ENCODE measurements around the gene SLC2A11.
A peak's percentile ranks its signal among the peaks of the same experiment; 100 is the strongest.
"Not testable (repeated sequence)": the region's sequence is repeated elsewhere in the genome, so short reads cannot be mapped to it uniquely, and the experiment has no call there.

SLC2A11 gene

GRCh38 chr22:23896166-23896522, 38.5 kb downstream of the SLC2A11 start:
- Histone ChIP-seq H3K27ac (peak overlapping the region in 1 of 2 donors; percentile 89), H3K4me3 (no peak overlapping the region)
- no peak for DNase-seq (ENCODE audit: low spot score)
- TF ChIP-seq, protein P1, sequence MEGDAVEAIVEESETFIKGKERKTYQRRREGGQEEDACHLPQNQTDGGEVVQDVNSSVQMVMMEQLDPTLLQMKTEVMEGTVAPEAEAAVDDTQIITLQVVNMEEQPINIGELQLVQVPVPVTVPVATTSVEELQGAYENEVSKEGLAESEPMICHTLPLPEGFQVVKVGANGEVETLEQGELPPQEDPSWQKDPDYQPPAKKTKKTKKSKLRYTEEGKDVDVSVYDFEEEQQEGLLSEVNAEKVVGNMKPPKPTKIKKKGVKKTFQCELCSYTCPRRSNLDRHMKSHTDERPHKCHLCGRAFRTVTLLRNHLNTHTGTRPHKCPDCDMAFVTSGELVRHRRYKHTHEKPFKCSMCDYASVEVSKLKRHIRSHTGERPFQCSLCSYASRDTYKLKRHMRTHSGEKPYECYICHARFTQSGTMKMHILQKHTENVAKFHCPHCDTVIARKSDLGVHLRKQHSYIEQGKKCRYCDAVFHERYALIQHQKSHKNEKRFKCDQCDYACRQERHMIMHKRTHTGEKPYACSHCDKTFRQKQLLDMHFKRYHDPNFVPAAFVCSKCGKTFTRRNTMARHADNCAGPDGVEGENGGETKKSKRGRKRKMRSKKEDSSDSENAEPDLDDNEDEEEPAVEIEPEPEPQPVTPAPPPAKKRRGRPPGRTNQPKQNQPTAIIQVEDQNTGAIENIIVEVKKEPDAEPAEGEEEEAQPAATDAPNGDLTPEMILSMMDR (IDR thresholded peaks at IDR 0.05): no peak

DNA sequence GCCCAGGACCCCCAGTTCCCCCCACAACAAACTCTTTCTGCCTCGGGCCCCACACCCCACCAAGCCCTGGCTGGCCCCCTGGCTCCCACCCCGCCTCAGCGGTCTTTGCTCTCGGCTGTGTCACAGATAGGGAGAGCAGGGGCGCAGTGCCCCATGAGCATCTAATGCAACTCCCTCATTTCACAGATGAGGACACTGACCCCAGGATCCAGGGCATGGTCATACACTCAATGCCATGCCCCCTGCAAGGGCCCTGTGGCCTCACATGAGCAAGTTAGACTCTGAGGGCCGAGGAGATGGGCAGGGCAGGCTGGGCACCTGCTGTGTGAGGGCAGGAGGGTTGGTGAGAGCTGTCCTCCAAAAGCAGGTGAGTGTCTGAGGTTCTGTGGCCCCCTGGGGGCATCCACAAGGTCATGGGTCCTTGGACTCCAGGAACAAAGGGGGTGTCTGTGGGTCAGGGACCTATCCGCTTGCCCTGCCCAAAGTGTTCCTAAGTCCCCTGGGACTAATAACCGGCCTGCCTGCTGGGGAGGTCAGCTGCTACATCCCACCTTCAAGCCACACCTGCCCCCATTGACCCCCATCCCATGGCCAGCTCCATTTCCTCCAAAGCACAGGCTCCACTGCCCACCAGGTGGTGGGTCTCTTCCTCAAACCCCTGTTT, 39.0 kb downstream of the SLC2A11 start:
- no peak for DNase-seq (ENCODE audit: low spot score)
- TF ChIP-seq, protein P1 (IDR thresholded peaks at IDR 0.05): no peak
- H3K4me3 ChIP-seq: no peak overlapping the region
- H3K27ac ChIP-seq: no peak overlapping the region

DNA sequence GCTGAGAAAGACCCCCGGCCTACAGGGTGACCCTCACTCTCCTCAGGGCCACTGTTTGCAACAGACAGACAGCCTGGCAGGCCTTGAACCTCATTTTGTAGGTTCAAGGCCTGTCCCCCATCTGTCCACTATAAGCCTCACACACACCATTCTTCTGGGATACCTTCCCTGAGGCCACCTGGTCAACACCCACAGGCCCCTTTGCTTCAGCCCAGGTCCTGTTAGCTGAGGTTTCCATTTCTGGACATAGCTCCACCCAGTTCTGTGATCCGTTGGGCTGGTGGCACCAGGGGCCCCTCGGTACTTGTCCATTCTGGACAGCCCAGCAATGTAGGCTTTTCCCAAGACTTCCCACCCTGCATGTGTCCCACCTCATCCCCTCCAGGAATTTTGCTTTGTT, 39.6 kb downstream of the SLC2A11 start:
- TF ChIP-seq, protein P1 (IDR thresholded peaks at IDR 0.05): no peak
- Histone ChIP-seq H3K27ac (no peak overlapping the region), H3K4me3 (no peak overlapping the region)
- no peak for DNase-seq (ENCODE audit: low spot score)

DNA sequence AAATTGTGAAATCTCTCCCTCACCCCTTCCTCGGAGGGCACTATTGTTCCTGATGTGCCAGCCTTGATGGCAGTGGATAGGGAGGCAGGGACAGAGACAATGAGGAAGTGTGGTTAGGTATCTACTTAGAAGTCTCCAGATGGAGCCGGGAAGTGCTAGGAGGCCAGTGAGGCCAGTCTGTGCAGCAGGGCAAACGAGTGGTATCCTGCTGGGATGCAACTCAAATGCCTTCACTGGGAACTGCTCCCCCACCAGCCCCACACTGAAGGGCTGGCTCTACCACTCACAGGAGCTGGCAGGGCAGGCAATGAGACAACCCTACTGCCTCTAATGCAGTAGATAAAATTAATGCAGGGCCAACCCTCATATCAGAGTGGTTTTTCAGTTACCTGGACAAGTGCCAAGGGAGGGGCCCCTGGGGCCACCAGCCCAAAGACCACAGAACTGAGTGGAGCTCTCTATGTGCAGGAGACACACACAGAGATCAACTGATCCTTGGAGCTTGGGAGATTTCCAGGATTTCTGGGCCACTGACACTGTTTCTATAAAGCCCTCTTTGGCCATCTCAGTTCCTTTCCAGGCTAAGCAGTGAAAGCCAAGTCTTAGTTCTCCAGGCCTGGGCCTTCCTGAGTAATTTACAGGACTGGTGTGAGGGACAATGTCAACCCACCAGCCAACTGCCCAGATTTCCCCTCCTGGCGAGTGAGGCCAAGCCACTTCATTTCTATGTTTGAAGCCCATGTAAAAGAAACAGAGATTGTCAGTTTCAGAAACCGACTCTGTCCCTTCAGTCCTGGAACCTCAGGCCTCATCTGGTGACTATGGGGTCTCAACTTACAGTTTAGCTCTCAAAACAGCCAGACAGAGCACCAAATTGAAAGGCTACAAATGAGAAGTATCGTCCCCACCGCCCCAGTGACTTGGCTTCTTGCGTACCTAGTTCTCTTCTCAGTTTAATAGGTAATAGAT, 40.6 kb downstream of the SLC2A11 start:
- DNase-seq (ENCODE audit: low spot score): no peak
- H3K27ac ChIP-seq: peak overlapping the region in 1 of 2 donors; percentile 13

DNA sequence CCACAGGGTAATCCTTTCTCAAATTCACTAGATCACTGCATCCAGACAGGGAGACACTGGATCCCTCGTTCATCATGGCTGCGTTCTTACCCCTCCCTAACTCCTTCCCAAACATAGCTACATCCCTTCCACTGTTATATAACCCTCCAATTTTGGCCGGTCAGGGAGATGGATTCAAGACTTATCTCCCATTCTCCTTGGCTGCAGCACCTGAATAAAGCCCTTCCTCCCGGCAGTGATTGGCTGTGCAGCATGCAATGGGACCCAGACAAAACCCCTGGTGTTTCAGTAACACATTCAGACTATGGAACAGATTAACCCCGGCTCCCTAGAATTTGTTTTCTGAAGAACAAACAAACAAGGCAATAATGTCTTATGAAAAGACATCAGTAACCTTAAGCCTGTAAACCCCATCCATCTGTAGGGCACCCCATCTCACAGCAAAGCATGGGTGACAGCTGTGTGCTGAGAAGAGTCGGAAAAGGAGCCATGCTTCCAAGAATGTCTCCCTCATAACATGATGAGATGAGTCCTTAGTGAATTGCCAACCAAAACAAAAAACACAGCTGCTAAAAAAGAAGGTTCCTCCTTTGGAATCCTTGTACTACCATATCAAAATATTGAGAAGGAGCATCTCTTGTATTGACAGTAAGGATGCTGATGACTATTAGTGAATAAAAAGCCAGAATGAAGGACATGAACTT, 41.5 kb downstream of the SLC2A11 start:
- DNase-seq (ENCODE audit: low spot score): no peak
- TF ChIP-seq, protein P1 (IDR thresholded peaks at IDR 0.05): no peak
- Histone ChIP-seq H3K4me3 (no peak overlapping the region), H3K27ac (no peak overlapping the region)

More for the DNA sequence above, 40.6 kb downstream of the SLC2A11 start:
- no peak overlapping the region for H3K4me3 ChIP-seq
- TF ChIP-seq, protein P1 (IDR thresholded peaks at IDR 0.05): no peak

GRCh38 chr22:23900227-23900626, 42.6 kb downstream of the SLC2A11 start:
- not testable (repeated sequence) for H3K4me3 ChIP-seq; DNase-seq (ENCODE audit: low spot score); H3K27ac ChIP-seq

DNA sequence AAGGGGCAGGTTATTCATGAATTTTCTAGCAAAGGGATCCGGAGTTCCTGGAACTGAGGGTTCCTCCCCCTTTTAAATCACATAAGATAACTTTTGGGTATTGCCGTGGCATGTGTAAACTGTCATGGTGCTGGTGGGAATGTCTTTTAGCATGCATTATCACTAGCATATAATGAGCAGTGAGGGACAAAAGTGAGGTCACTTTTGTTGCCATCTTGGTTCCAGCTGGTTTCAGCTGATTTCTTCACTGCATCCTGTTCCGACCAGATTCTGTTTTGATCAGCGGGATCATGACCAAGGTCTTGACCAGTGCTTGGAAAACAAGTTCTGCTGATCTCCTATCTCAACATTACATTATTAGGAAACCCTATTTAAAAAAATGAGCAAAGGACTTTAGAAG, 43.9 kb downstream of the SLC2A11 start:
- no peak for DNase-seq (ENCODE audit: low spot score)
- H3K27ac ChIP-seq: no peak overlapping the region
- TF ChIP-seq, protein P1 (IDR thresholded peaks at IDR 0.05): no peak
- H3K4me3 ChIP-seq: no peak overlapping the region
